Measurements from ENCODE around the gene SELENOI.

The SELENOI gene

GRCh38 chr2:26424221-26424620 is 78.3 kb downstream of the SELENOI start:
- FAIRE-seq, result no peak
- DNase-seq (ENCODE audit: insufficient read length, low spot score), result no peak
- no peak for TF ChIP-seq CTCF (IDR thresholded peaks at IDR 0.05; ENCODE audit: insufficient read depth, missing control alignments)

- no peak for TF ChIP-seq CTCF (IDR thresholded peaks at IDR 0.05; ENCODE audit: insufficient read depth, missing control alignments)
- DNase-seq (ENCODE audit: insufficient read length, low spot score) (no peak), FAIRE-seq (no peak)
These were observed 82.9 kb downstream of the SELENOI start for GRCh38 chr2:26428846-26429245.

- DNase-seq (ENCODE audit: insufficient read length, low spot score), result no peak
- no peak for TF ChIP-seq CTCF (IDR thresholded peaks at IDR 0.05; ENCODE audit: insufficient read depth, missing control alignments)
- no peak for FAIRE-seq
These were observed 84.0 kb downstream of the SELENOI start for GRCh38 chr2:26429779-26430578.

GRCh38 chr2:26430826-26431225 is 84.9 kb downstream of the SELENOI start:
- DNase-seq (ENCODE audit: insufficient read length, low spot score) (no peak), FAIRE-seq (no peak)
- no peak for TF ChIP-seq CTCF (IDR thresholded peaks at IDR 0.05; ENCODE audit: insufficient read depth, missing control alignments)

GRCh38 chr2:26432363-26432762 is 86.4 kb downstream of the SELENOI start:
- TF ChIP-seq CTCF (IDR thresholded peaks at IDR 0.05; ENCODE audit: insufficient read depth, missing control alignments), result no peak
- no peak for FAIRE-seq
- no peak for DNase-seq (ENCODE audit: insufficient read length, low spot score)

- no peak for TF ChIP-seq CTCF (IDR thresholded peaks at IDR 0.05; ENCODE audit: insufficient read depth, missing control alignments)
- no peak for DNase-seq (ENCODE audit: insufficient read length, low spot score)
- no peak for FAIRE-seq
These were observed 86.9 kb downstream of the SELENOI start for GRCh38 chr2:26432859-26433258.

GRCh38 chr2:26435106-26435505 is 89.2 kb downstream of the SELENOI start:
- FAIRE-seq (no peak), DNase-seq (ENCODE audit: insufficient read length, low spot score) (no peak)
- no peak for TF ChIP-seq CTCF (IDR thresholded peaks at IDR 0.05; ENCODE audit: insufficient read depth, missing control alignments)
